ENCODE measurements around the gene HLA-F.

DNA sequence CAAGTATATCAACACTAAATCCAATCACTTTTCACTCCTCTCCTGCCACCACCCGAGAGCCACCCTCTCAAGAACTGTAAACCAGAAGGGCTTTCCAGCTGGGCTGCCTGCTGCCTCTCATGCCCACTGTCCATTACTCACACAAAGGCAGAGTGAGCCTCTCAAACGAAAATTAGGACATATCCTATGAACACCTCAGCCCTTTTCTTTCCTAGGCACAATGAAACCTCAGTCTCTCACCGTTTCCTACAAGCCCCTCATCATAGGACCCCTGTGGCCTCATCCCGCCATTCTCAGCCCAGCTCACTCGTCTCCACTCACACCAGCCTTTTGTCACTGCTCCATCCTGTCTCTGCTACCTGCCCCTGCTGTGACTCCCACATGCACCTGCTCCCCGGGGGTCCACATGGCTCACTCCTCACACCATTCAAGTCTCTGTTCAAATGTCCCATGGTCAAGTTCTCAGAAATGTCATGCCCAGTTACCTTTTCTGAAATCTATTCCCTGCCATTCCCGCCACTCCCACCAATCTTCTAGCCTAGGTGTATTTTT lies 7.4 kb downstream of the HLA-F start:
- TF ChIP-seq CEBPB (IDR thresholded peaks at IDR 0.05) = no peak
- TF ChIP-seq, protein P1, sequence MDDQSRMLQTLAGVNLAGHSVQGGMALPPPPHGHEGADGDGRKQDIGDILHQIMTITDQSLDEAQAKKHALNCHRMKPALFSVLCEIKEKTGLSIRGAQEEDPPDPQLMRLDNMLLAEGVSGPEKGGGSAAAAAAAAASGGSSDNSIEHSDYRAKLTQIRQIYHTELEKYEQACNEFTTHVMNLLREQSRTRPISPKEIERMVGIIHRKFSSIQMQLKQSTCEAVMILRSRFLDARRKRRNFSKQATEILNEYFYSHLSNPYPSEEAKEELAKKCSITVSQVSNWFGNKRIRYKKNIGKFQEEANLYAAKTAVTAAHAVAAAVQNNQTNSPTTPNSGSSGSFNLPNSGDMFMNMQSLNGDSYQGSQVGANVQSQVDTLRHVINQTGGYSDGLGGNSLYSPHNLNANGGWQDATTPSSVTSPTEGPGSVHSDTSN (IDR thresholded peaks at IDR 0.05) = no peak
- no peak for TF ChIP-seq POLR2A (IDR thresholded peaks at IDR 0.05; ENCODE audit: low read length)
- no peak for TF ChIP-seq CBX2 (IDR thresholded peaks at IDR 0.05; ENCODE audit: borderline replicate concordance, low read depth)
- TF ChIP-seq, protein P2, sequence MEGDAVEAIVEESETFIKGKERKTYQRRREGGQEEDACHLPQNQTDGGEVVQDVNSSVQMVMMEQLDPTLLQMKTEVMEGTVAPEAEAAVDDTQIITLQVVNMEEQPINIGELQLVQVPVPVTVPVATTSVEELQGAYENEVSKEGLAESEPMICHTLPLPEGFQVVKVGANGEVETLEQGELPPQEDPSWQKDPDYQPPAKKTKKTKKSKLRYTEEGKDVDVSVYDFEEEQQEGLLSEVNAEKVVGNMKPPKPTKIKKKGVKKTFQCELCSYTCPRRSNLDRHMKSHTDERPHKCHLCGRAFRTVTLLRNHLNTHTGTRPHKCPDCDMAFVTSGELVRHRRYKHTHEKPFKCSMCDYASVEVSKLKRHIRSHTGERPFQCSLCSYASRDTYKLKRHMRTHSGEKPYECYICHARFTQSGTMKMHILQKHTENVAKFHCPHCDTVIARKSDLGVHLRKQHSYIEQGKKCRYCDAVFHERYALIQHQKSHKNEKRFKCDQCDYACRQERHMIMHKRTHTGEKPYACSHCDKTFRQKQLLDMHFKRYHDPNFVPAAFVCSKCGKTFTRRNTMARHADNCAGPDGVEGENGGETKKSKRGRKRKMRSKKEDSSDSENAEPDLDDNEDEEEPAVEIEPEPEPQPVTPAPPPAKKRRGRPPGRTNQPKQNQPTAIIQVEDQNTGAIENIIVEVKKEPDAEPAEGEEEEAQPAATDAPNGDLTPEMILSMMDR (IDR thresholded peaks at IDR 0.05) = no peak
